Muscle of arm (tissue), 12 donors: ENCODE data around the gene TUFT1. TPM values are rescaled to one million over a fixed set of nuclear protein-coding genes. Genes with fewer than 3 reads are reported as not detected.
A peak's percentile ranks its signal among the peaks of the same experiment; 100 is the strongest.

Experiments
- DNase-seq: peaks from one replicate; pipeline ENCODE4 v3.0.0-alpha.2; 2013
- polyA plus RNA-seq, 12 donors: library from polyadenylated mRNA; unstranded; fragments of 120-200 nt; gene quantifications; one replicate each; pipeline ENCODE4 v1.2.1, GENCODE V29; 2013; ENCODE audit not compliant: insufficient read length in 12 of 12

The TUFT1 gene
- polyA plus RNA-seq, 12 donors, result 7.1 to 22.2 (median 9.0) TPM; not detected in 1

DNA sequence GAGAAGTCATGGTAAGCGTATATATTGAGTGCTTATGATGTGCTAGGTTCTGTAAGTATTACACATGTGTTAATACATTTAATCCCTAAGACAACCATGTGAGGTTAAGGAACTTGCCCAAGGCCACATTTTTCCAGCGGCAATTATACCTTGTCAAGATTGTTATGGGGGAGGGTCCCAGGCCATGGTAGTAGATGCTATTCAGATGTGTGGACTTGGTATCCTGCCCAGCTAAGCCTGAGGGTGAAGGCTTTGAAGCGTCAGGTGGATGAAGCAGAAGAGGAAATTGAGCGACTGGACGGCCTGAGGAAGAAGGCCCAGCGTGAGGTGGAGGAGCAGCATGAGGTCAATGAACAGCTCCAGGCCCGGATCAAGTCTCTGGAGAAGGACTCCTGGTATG lies 3.6 kb upstream of the TUFT1 start:
- no peak for DNase-seq

DNA sequence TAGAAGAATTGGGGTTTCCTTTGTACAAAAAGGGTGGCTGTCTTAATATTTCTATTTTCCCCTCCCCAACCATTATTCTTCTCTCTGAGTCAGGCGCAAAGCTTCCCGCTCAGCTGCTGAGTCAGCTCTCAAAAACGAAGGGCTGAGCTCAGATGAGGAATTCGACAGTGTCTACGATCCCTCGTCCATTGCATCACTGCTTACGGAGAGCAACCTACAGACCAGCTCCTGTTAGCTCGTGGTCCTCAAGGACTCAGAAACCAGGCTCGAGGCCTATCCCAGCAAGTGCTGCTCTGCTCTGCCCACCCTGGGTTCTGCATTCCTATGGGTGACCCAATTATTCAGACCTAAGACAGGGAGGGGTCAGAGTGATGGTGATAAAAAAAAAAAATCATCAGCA lies 3.0 kb upstream of the TUFT1 start:
- no peak for DNase-seq

DNA sequence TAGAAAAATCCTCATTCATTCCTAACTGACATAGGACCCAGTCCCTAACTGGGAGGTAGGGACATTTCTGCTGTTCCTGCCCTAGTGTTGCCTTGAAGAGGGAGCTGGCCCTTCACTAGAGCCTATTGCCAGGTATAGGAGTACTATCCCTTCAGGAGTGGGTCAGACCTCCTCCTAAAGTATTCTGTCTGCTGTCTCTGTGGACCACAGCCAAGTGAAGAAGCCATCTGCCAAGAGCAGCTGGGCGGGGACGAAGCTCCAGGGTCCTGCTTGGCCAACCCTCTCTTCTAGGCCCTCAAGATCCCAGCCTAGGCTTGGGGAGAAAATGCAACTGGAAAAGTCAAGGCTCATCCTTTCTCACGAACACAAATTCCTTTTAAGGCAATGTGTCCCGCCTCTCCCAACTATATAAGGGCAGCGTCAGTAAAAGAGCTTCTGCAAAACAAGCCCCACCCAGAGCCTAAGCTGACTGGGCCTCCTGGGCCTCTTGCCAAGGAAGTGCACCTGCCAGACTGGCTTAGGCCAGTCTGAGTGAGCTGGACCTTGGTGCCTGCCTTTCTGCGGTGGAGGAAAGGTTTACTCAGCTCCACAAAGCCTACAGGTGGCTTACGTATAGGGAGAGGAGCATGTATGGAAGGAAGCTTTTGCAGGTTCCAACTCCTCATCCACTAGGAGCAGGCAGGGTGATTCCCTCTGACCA lies 638 bp upstream of the TUFT1 start:
- peak; percentile 65 for DNase-seq

DNA sequence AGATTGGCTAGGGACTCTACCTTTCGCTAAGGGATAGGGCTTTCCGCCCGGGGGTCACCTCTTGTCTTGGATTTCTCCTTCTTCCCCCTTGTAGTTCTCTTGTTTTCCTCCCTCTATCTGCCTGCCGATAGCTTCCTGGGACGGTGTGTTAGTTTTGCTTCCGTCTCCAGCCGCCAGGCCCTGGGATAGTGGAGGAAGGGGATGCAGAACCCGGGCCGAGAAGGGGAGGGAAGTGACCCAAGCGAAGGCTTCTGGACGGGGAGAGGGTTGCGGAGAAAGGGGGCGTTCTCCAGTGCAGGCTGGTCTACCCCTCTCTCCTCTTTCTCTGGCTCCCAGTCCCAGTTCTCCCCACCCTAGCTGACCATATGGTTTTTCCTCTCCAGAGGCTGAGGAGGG lies 871 bp downstream of the TUFT1 start:
- DNase-seq, result peak; percentile 19

DNA sequence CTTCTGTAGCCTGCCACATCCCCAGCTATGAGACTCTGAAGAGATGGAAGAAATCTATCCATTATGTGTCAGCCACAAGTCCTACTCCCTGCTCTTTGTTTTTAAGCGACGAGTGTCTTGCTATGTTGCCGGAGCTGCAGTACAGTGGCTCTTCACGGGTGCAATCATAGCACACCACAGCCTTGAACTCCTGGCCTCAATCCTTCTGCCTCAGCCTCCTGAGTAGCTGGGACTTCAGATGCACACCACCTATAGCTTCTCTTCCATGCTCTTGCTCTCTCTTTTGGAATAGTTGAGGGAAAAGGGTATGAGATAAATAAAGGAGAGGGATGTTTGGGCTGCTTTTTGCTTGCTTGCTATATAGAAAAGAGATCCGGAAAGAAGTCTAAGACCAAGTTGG lies 1.6 kb downstream of the TUFT1 start:
- DNase-seq, result no peak

DNA sequence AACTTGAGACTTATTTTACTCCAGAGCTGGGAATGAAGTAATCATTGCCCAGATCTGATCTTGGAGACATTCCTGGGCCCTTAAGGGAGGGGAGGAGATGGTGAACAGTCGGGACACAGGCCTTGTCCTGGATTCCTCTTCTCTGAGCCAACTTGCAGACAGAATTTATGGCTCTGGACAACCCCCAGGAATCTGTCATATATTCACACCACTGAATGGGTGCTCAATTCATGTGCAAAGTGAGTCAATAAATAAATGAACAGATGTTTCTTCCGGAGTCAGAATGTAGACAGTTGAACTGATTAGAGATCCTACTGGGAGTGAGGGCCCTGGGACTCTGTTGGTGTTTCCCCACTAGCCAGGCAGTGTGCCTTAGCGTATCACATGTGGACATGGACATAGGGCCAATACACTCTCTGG lies 2.6 kb downstream of the TUFT1 start:
- no peak for DNase-seq

DNA sequence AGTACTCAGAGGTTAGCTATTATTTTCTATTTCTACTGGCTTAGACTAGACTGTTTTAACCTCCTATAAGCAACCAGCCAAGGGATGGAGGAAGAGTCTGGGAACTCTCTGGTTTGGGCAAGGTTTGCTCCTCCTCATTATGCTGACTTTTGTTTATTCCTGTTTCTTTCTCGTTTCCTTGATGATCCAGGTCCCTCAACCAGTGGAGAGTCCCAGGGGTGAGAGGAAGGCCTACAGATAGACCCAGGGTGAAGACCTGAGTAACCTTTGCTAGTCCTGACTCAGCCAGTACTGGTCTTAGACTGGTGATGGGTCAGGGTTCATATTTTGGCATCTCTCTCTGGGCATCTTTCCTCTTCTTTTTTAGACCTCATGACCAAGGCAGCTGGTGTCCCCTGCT lies 5.4 kb downstream of the TUFT1 start:
- no peak for DNase-seq

DNA sequence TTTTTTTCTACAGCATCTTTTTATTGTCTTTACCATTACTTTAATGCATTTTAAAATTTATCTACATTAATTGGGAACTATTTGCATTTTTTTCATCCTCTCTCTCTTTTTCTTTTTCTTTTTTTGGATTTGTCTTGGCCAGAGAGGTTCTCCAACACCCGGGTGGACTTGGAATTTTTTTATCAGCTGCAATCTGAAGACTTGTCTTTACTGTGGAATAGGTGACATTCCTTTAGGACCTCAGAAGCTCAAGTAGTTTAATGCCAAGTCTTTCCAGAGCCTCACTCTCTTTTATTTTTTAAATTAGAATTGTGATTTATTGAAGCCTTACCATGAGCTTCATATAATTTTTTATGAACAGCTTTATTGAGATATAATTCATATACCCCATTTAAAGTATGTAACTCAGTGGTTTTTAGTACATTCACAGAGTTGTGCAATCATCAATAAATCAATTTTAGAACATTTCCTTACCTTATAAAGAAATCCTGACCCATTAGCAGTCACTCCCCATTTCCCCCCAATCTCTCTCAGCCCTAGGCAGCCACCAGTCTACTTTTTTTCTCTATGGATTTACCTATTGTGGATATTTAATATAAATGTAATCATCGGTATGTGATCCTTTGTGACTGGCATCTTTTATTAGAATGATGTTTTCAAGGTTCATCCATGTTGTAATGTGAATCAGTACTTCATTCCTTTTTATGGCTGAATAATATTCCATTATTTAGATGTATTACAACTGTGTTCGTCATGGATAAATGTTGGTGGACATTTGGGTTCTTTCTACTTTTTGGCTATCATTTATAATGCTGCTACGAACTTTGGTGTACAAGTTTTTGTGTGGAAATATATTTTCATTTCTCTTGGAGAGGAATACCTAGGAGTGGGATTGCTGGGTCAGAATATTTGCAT lies 6.2 kb downstream of the TUFT1 start:
- DNase-seq, result no peak

DNA sequence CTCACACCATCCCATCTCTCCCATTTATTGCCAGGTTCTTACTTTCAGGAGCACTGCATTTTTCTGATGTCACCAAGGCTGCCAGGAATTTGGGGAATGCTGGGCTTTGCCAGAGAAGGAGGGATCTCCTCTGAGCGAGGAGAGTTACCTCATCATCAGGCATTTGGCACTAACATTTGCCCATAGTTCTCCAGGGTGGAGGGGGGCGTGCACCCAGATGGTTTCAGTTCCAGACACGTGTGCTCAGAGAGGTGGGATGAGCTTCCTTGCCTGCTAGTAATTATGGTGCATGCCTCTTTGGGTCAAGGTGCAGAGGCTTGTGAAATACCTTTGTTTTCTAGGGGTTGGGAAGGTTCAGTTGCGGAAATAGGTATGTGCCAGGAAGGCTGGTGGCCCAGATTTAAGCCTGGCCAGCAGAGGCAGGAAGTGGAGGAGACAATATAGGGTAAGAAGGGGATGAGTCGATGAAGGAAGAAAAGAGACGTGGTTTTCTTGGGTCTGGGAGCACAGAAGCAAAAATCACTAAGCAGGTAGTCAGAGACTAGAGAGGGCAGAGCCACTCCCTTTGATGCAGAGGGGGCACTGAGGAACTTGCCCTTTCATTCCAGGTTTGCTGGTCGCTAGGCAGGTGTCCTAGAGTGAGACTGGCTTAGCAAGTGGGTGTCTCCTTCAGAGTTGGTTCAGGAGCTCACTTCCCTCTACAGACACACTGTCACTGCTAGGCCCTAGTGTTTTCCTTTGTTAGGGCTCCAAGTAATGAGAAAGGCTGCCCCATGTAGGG lies 7.2 kb downstream of the TUFT1 start:
- DNase-seq, result peak; percentile 47

DNA sequence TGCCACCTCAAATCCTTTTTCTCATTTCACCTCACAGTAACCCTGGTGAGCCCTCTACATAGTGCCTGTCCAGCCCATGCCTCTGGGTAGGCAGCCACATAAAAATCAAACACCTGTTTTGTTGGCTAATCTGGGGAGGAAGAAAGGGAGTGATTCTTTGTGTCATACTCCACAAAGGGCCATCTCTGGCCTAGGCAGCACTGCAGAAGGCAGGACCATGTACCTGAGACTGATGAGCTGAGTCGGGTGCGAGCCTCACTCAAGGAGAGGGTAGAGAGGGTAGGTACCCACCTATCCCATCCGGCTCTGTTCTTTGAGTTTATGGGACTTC lies 7.8 kb downstream of the TUFT1 start:
- no peak for DNase-seq

DNA sequence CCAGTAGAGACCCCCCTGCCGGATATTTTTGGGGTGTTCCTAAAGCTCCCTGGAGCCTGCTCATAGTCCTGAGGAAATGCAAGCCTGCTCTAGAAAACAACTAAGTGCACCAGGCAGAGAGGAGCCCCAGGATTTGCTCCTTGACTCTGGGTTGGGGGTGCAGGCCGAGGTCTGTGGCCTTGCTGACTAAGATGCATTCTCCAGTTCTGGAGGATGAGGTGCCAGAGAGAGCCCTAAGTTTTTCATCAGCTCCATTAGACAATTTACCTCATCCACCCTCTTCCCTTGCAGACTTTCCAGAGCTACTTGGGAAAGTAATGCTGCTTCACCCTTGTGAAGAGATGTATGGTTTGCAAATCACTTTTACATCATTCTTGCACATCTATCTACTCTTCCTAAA lies 9.1 kb downstream of the TUFT1 start:
- DNase-seq, result no peak

DNA sequence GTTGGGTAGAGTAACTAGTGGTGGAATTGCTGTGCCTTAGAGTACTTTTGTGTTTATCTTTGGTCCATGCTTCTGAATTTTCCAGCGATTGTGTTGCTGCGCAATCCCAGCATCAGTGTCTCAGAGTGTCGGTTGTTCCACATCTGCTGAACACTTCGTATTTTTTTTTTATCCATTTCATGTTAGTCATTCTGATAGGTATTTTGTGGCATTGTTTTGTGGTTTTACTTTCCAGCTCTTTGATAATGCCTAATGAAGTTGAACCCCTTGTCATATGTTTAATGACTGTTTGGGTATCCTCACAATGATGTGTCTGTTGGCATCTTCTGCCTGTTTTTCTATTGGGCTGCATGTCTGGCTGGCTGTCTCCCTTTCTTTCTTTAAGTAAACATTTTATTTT lies 13.6 kb downstream of the TUFT1 start:
- DNase-seq, result no peak

DNA sequence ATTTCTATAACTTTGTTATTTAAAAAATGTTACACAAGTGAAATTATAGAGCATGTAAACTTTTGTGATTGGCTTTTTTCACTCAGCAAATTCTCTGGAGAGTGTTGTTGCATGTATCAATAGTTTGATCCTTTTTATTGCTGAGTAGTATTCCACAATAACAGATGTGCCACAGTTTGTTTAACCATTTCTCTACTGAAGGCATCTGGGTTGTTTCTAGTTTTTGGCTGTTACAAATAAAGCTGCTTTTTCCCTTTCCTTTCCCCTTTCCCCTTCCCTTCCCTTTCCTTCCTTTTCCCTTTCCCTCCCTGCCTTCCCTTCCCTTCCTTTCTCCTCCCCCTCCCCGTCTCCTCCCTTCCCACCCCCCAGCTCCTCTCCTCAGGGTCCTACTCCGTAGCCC lies 15.9 kb downstream of the TUFT1 start:
- DNase-seq, result no peak

DNA sequence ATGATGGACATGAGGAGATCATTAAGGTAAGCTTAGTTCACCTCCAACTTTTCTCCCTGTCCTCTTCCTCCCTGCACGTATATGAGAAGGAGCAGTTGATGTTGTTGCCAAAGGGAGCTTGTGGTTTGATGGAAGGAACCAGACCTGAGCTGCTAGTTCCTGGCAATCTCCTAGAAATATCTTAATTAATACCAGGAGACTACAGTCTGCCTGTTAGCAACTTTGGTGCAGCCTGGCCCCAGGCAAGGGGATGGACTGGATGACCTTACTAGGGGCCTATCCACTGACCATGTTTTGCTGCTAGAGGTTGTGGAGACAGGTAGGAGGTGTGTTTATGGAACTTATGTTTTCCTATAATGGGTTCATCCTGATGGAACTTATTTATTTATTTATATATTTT lies 22.6 kb downstream of the TUFT1 start:
- DNase-seq, result no peak

DNA sequence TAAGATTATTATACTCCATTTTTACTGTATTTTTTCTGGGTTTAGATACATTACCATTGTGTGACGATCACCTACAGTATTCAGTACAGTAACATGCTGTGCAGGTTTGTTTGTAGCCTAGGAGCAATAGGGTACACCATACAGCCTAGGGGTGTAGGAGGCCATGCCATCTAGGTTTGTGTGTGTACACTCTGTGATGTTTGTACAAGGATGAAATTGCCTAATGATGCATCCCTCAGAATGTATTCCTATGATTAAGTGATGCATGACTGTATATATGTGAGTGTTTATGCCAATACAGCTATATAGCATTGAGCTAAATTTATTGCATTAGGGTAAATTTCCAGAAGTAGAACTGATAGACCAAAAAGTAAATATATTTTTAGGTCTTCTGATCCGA lies 23.3 kb downstream of the TUFT1 start:
- no peak for DNase-seq

DNA sequence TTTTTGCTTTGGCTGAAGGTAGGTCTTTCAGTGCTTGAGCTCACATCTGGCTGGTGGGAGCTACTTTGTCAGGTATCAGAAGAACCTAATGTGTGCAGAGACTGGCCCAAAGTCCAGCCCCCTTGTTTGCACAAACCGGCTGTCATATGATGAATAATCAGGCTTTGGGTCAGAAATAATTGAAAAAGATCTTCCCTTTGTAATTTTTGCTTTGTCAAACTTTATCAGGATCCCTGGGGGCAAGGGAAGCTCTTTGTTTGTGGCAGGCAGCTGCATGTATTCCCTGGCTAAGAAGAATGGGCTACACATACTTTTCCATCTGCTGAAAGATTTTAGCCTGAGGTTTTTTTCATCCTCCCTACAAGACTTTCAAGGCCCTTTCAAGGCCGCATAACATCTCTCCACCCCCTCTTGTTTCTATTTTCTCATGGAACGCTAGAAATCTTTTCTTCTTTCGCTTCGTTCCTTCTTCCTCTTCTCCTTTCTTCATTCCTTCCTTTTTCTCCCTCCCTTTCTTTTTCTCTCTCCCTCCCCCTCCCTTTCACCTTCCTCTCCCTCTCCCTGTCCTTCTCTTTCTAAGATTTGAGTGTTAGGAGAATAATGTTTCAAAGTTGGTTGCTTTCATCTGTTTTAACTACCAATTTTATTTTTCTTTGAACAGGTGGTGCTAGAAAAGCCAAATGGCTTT lies 25.5 kb downstream of the TUFT1 start:
- DNase-seq, result no peak

DNA sequence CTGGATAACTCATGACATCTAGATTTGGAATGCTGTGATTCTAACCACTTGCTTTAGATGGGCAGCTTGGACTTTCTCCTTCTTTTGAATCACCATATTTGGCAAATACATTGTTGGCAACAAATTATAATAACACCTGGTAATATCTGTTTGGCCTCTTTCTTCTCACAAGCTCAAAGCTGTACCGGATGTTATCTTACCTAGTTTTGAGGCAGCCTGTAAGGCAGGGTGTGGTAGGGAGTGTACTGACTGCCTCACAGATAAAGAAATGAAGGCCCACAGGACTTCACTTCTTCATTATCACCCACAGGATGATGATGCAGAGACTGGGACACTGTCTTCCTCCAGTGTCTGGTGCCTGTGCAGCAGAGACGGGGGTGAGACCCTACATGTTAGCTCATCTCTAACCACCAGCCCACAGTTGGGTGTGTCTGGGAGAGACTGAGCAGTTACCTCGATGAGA lies 28.5 kb downstream of the TUFT1 start:
- no peak for DNase-seq

DNA sequence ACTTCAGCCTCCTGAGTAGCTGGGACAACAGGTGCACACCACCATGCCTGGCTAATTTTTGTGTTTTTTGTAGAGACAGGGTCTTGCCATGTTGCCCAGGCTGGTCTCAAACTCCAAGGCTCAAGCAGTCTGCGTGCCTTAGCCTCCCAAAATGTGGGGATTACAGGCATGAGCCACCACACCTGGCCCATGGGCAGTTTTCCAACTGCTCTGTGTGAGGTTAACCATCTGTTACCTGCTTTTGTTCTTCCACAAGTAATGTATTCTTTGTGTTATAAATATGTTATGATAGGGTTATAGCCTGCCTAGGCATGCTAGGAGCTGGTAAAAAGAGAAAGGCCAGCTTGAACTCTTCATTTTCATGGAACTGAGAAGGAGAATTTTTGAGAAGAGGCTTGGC lies 30.7 kb downstream of the TUFT1 start:
- DNase-seq, result no peak

DNA sequence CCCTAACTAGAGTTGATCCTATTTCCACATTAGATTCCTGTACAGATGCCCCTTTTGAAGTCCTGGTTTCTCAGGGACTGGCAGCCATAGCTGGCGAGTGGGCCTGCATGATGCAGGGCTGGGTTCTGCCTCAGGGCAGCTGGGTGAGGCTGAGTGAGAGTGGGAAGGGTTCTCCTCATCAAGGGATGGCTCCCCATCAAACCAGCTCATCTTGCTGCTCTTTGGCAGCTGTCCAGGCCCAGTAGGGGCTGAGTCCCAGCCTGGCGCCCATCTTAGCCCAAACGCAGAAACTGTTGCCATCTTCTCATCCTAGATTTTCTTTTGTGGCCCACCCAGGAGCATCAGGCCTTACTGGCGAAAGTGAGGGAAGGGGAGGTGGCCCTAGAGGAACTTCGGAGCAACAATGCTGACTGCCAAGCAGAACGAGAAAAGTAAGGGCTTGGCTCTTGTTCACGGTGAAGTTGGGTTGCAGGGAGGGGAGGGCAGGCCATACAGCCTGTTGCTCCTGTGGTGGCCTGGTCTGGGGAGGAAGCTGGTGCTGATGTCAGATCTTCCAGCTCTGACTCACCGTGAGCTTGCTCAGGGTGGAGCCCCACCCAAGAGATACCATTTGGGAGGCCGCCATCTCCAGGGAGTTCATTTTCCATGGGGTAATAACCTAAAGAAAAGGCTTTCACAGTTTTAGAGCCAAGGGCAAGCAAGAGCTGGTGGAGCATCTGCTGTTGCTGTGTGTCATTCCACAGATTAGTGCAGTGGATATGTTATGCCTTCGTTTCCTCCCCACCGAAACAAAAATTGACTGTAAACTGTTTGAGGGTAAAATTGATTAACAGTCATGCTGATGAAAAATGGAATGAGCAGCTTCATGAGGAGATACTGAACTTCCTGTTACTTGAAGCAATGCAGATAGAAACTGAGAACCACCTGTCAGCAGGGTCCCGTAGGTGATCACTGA lies 34.7 kb downstream of the TUFT1 start:
- DNase-seq, result no peak

DNA sequence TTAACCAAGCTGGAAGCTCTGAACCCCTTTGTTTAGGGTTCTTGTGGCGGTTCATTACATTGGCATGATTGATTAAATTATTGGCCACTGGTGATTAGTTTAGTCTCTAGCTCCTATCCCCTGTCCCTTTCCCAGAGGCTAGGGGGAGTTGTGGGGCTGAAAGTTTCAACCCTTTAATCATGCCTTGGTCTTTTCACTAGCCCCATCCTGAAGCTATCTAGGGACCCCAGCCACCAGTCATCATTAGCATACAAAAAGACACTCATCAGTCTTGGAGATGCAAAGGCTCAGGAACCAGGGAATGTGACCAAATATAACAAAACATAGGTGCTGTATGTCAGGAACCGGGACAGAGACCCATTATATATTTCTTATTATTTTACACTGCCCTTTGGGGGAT lies 37.1 kb downstream of the TUFT1 start:
- DNase-seq, result no peak

DNA sequence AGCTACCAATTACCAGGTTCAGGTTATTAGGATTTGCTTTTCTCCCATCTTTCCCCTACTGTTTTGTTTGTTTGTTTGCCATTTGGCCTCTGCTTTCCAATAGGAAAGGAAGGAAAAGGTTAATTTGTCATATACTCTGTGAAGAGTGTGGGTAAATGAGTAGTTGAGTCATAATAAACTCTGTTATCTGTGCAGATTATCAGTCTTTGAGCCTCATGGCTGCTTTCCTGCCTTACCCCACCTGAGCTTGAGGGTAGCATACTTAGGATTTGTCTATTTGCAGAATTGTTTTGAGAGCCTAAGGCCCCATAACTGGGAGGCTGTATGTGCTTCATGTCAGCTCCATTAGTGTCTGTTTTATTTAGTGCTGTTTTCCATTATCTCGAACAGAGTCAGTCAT lies 38.8 kb downstream of the TUFT1 start:
- no peak for DNase-seq
